NCI-H748 treated with DMSO at 0.1 percent for 48 hours (cell line): ENCODE results near the gene RAD51B.
"Not testable (repeated sequence)": the region's sequence is repeated elsewhere in the genome, so short reads cannot be mapped to it uniquely, and the experiment has no call there.

Source experiments
- DNase-seq: peaks from one replicate; lab custom pipeline; 2025; lab: John Stamatoyannopoulos, UW

Gene RAD51B

DNA sequence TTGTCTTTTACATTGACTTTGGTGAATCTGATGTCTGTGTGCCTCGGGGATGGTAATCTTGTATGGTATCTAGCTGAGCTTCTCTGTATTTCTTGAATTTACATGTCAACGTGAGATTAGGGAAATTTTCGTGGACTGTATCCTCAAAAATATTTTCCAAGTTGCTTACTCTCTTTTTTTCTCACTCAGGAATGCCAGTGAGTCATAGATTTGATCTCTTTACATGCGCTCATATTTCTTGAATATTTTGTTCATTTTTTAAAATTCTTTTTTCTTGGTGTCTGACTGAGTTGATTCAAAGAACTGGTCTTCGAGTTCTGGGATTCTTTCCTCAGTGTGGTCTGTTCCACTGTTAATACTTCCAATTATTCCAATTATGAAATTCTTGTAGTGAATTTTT, 207.7 kb downstream of the RAD51B start:
- no peak for DNase-seq

DNA sequence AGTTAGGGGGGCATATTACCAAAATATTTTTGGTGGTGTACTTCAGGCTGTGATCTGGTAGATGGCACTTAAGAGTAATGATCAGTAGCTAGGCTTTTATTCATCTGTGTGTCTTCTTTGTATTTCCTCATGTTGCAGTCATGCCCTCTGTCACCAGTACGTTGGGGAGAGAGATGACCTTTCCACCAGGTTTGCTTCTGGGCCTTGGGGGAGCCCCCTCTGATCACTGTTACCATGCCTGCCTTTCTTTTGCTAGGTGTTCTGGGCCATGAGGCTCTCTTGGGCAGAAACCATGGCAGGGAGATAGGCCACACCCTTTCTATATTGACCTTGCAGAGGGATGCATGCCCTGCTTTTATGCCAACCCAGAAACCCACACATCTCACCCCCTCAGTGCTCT, 208.5 kb downstream of the RAD51B start:
- no peak for DNase-seq

DNA sequence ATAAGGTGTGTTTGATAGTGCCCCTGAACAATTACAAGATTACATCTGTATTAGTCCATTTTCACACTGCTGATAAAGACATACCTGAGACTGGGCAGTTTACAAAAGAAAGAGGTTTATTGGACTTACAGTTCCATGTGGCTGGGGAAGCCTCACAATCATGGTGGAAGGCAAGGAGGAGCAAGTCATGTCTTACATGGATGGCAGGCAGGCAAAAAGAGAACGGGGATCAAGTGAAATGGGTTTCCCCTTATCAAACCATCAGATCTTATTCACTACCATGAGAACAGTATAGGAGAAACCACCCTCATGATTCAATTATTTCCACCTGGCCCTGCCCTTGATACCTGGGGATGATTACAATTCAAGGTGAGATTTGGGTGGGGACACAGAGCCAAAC, 211.4 kb downstream of the RAD51B start:
- not testable (repeated sequence) for DNase-seq

DNA sequence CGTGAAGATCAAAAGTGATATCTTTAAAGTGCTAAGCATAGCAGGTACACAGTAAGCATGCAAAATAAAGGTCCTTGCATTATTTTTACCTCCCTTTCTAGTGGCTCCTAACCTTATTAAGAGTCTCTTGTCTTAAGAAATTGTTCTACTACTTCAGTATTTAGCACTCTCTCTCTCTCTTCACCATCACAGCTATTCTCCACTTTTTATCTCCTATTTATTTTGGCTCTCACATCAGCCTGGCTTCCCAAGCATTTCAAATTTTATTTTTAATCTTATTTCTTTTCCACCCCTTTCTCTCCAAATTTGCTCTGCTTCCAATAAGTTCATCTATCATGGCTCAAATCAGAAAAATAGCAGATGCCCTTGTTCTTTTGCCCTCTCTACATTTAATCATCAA, 212.6 kb downstream of the RAD51B start:
- DNase-seq: no peak

DNA sequence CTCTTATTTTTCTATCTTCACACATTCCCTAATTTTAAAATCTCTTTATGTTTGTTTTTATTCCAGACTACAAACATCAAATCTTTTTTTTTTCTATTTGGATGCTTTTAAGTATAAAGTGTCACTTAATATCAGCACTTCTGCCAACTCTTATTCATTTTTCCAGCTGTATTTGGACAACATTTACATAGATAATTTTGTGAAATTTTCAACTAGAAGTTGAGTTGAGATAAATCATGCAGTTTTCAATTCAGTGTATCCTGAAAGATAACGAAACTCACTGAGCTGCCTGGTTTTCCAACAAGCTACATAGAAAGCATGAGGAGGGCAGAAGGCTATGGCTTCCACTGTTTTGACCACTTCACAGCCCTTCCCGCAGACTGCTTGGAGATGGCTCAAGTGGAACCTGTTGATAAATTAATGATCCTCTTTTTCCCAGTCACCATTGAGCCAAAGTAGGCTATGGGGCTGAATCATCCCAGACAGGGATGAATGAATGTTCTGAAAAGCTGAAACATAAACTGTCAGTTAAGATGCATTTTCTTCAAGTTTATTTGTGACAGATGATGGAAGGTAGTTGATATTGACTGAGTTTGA, 213.9 kb downstream of the RAD51B start:
- DNase-seq: no peak

DNA sequence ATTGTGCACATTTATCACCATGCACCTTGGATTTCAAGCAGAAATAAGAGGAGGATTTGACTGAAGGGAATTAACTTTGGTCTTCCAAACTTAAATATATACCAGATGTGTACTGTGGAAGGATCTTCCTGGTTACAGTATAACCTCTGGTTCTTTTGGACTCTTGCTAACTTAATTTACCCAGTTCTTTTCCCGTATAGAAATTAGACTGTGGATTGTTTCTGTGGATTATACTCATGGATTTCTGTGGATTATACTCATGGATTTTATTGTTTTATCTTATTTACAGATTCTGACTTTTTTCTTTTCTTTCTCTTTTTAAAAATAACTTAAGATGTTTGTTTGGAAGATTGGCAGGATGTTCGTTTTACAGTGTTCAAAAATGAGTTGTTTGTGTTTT, 215.3 kb downstream of the RAD51B start:
- DNase-seq: no peak

DNA sequence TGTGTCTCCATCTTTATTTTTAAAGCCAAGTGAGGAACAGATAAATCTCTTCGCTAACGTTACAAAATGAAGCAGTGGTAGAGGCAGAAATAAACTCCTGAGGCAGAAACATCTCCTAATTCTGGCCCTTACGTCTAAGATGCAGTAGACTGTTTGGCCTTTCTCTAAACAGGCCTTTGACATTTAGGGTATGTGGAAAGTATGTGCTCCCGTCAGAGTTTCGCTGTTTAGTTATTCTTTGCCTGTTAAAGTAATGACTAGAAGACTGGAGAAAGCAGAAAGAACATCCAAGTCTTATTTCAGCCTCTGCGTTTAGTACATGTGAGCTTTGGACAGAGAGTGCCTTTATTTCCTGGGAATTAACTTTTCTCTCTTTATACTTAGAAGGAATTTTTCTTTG, 216.6 kb downstream of the RAD51B start:
- no peak for DNase-seq

DNA sequence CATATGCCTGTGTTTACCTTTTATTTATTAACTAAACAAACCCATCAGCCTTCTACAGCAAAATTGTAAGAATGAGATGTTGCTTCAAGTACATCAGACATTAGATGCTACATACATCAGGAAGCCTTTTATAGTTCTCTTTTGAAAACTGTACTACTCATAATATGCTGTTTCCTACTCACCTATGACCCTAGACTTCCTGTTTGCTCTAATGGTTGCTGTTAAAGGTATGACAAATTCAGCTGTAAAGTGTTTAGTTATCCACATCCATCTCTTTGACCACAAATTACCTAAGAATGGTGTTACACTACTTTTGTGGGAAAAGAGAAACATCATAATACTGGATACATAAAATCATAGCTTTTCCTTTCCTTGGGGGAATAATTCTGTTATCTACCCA, 220.0 kb downstream of the RAD51B start:
- no peak for DNase-seq

DNA sequence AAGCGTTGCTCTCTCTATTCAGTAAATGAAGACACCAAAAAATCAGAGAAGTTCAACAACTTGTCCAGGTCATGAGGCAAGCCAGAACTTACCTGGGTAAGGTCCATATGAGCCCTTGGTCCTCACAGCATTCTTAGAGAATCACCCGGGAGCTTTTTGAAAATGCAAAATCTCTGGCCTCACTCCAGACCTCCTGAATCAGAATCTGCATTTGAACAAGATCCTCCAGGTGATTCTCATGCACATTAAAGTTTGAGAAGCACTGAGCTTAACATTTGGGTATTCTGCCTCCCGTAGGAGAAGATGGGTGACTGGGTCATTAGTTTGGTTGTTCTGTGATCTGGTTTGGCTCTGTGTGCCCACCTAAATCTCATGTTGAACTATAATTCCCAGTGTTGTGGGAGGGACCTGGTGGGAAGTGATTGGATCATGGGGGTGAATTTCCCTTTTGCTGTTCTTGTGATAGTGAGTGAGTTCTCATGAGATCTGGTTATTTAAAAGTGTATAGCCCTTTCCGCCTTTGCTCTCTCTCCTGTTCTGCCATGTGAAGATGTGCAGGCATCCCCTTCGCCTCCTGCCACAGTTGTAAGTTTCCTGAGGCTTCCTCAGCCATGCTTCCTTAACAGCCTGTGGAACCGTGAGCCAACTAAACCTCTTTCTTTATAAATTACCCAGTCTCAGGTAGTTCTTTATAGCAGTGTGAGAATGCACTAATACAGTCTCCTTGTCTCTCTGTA, 221.2 kb downstream of the RAD51B start:
- DNase-seq: no peak

DNA sequence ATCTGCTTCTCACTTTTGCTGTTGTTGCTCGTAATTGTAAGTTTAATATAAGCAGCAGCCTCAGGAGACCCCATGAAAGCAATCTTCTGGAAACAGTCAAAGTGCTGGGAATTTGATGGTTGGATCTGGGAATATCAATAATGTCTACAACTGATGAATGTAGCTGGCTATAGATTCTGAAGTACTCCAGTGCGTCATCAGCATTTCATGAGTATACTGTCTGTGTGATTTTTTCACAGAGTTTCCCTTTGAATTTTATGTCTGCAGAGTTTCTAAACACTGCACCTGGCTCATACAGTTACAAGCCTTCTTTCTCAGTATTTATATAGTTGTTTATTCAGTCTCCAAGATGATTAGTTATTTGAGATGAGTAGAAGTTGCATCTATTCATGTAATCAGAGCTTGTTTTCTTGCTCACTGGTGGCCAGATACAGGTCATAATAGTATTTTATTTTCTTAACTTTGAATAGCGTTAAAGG, 222.3 kb downstream of the RAD51B start:
- peak; percentile 8 for DNase-seq

DNA sequence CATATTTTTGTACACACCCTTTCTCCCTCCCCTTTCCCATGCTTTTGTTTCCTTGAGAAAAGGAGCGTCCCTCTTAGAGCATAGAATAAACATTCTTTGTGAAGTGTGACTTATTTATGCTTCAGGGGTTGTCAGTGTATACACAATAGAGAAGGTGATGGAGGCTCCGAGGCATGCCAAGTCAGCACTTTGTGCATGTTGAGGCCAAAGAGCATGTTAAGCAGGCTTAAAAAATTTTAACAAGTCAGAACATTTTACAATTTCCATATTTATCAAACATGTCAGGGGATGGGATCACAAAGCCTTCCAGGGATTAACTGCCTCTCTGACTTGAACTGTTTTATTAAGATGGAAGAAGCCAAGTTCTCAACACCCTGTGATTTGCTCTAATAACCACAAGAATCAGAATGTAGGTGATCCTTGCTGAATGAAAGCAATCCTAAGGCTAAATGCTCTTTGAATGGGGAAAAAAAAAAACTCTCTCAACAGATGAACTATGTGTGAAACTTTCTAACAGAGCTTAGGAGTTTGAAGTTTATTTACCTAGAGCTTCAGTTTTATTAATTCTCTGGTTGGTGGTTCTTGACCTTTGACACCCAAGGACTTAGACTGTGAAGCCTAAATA, 223.1 kb downstream of the RAD51B start:
- DNase-seq: peak; percentile 21

DNA sequence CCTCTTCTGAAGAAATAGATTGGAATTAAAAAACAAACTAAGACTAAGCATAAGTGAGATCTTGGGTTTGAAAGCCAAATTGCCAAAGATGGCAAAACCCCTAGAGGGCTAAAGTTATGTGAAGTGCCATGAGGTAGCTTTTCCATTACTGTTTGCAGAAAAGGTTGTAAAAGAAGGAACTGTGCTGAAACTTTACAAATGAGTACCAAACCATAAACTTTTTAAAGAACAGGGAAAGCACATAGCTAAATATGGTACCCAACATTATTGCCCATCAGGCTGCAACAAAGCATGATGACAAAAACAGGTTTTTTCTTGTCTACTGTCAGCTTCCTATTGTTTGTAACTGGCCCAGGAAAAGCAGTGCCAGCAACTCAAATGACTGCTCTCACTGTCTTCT, 224.2 kb downstream of the RAD51B start:
- no peak for DNase-seq

DNA sequence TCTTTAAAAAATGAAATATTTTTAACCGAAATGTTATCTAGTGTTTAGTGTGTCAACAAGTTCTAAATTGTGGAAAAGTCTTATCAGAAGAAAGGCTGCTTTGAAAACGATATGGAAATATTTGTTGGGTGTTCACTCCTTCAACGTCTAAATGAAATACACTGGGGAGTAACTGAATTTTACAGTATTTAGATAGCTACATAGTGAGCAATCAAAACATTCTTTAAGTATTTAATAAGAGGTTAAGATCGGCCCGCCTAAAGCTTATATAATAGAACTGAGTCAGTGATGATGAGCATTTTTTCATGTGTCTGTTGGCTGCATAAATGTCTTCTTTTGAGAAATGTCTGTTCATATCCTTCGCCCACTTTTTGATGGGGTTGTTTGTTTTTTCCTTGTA, 228.3 kb downstream of the RAD51B start:
- DNase-seq: no peak

DNA sequence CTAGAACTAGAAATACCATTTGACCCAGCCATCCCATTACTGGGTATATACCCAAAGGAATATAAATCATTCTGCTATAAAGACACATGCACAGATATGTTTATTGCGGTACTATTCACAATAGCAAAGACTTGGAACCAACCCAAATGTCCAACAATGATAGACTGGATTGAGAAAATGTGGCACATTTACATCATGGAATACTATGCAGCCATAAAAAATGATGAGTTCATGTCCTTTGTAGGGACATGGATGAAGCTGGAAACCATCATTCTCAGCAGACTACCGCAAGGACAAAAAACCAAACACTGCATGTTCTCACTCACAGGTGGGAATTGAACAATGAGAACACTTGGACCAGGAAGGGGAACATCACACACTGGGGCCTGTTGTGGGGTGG, 229.2 kb downstream of the RAD51B start:
- DNase-seq: not testable (repeated sequence)

DNA sequence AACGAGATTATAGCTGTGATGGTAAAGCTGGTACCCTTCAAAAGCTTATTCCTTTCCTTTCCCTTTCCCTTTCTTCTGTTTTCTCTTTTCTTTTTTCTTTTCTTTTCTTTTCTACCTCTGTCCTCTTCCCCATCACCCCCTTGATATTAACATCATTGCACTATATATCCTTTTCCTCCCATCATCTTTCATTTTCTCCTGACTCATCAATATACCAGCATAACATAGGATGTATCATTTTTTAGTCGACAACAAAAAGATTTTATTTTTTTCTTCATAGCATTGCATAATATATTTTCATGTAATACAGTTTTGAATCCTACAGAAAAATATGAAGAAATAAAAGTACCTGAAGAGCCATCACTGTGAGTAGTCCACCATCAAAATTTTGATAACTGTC, 230.6 kb downstream of the RAD51B start:
- DNase-seq: no peak

DNA sequence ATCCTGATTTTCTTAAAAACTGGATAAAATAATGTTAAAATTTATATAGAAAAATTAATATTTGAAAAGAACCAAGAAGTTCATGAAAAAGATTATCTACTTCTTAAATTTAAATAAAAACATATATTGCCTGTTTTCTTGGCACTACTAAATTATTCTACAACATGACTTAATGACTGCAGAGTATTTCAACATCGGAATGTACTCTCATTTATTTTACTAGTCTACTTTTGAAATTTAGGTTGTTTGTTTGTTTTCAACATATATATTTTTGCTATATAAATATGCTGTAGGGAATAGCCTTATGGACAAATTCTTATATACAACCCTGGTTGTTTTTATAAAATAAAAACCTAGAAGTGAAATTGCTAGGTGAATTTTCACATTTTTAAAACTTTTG, 231.6 kb downstream of the RAD51B start:
- no peak for DNase-seq

DNA sequence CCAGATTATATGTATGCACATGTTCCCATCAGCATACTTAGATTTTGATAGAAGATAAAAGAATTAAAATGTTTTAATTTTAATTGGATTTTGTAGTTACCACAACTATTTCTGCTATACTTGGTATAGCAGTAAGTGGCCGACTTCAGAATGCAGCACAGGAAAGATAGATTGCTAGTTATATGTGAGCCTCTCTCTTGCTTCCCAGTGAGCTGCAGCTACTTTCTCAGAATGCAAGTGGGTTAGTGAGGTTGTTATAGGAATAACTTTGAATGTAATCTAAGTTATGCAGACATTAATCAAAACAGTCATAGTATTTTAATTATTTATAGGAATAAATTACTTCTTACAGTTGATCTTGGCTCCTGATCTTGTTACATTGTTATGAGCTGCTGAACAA, 240.6 kb downstream of the RAD51B start:
- no peak for DNase-seq

DNA sequence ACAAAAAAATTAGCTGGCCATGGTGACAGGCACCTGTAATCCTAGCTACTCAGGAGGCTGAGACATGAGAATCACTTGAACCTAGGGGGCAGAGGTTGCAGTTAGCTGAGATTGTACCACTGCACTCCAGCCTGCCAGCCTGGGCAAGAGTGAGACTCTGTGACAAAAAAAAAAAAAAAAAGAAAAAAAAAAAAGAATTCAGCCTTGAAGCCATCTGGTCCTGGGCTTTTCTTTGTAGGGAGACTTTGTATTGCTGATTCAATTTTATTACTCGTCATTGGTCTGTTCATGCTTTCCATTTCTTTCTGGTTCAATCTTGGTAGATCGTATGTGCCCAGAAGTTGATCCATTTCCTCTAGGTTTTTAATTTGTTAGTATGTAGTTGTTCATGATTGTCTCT, 243.1 kb downstream of the RAD51B start:
- DNase-seq: no peak

DNA sequence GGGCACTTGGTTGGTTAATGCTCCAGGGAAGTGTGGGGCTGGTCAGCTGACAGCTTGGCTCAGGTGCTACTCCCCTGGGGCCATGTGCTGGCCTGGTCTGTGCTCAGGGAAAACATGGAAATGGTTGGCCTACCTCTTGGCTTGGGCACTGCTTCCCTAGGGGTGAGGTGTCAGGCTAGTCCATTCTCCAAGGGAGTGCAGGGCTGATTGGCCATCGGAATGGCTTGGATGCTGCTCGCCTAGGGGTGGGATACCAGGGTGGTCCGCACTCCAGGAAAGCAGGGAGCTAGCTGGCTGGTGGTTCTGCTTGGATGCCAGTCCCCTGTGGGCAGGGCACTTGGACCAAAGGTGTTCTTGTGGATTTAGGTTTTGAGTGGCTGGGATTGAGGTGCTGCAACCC, 245.7 kb downstream of the RAD51B start:
- no peak for DNase-seq

DNA sequence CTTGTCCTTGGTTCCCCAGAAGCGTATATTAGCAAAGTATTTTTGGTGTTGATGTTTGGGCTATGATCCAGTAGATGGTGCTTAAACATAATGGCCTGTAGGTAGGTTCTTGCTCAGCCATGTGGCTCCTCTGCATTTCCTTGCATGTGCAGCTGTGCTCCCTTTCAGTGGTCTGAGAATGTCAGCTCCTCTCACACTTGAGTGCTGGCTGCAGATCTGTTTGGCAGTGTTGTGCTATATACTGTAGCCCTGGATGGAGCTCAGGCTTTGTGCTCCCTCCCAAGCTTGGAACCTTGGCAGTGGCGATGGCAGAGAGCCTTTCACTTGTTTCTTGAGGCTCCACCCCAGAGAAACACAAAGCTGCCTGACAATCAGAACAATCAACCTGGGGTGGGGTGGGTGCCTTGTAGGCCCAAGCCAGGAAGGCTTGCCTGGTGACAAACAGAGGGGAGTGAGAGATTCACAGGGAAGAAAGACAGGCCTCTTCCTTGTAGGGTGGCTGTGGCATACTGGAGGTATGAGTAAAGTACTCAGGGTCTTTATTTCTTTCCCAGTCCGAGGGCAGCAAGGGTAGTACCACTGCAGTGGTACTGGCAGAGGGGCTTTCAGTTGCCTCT, 255.3 kb downstream of the RAD51B start:
- DNase-seq: no peak

DNA sequence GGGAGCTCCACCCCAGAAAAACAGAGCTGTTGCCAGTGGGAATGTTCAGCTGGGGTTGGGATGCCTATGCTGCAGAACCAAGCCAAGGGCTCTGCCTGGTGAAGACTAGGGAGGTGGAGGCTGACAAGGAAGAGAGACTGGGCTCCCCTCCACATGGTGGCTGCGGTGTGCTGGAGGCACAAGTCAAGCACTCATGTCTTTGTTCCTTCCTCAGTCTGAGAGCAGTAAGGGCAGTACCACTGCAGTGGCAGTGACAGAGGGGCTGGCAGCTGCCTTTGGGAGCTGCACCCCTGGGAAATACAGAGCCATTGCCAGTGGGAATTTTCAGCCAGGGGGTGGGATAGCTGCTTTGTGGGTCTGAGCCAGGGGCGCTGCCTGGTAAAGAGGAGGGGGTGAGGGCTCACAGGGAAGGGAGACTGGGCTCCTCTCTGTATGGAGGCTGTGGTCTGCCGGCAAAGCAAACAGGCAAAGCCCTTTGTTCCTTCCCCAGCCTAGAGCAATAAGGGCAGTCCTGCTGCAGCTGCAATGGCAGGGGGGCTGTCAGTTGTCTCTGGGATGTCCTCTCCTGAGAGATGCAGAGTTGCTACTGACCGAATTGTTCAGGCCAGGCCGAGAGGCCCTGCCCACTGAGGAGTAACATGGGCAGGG, 255.9 kb downstream of the RAD51B start:
- no peak for DNase-seq

DNA sequence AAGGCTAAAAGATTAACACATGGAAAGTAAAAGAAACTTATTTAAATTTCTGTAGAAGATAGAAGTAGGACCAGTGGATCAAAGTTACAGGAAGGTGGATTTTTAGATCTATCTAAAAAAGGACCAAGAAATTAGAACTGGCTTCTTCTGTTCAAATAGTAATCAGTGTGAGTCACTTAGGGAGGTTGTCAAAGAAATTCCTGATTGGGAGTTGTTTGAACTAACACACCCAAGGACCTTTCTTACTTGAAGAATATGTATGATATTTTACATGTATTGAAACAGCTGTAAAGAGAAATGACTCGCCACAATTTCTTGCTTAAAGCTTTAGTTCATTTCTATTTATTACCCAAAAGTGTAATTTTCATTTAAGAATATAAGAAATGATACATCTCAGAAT, 256.9 kb downstream of the RAD51B start:
- DNase-seq: no peak
